Neuronal stem cell (in vitro differentiated cells): Measurements from ENCODE around the gene PRR14.
"Not testable (repeated sequence)": the region's sequence is repeated elsewhere in the genome, so short reads cannot be mapped to it uniquely, and the experiment has no call there.

Experiments used
- DNase-seq: peaks from one replicate; pipeline ENCODE4 v3.0.0-alpha.2; 2013; ENCODE audit warnings: low spot score
- H2AFZ ChIP-seq: one replicate; pipeline ENCODE4 v1.6.1; 2013; ENCODE audit warnings: mild to moderate bottlenecking, low read length, inconsistent platforms
- H2AK5ac ChIP-seq: 2 replicates; pipeline ENCODE4 v1.6.1; 2013; ENCODE audit warnings: low read depth, mild to moderate bottlenecking, inconsistent platforms, low read length, moderate library complexity, mixed read lengths
- H2BK120ac ChIP-seq: 2 replicates; pipeline ENCODE4 v1.6.1; 2013; ENCODE audit warnings: low read depth, mild to moderate bottlenecking, inconsistent platforms, low read length, moderate library complexity, mixed read lengths
- H2BK12ac ChIP-seq: one replicate; pipeline ENCODE4 v1.6.1; 2013; ENCODE audit warnings: low read length, inconsistent platforms
- H2BK15ac ChIP-seq: 2 replicates; pipeline ENCODE4 v1.6.1; 2013; ENCODE audit warnings: mild to moderate bottlenecking, low read length, inconsistent platforms, mixed read lengths
- H2BK5ac ChIP-seq: one replicate; pipeline ENCODE4 v1.6.1; 2013; ENCODE audit warnings: inconsistent platforms, mild to moderate bottlenecking, low read length, moderate library complexity
- H3K14ac ChIP-seq: one replicate; pipeline ENCODE4 v1.6.1; 2013; ENCODE audit warnings: low read length, inconsistent platforms
- H3K18ac ChIP-seq: 2 replicates; pipeline ENCODE4 v1.6.1; 2013; ENCODE audit warnings: low read length, inconsistent platforms
- H3K23ac ChIP-seq: 2 replicates; pipeline ENCODE4 v1.6.1; 2013; ENCODE audit warnings: low read depth, mild to moderate bottlenecking, mixed read lengths, low read length, inconsistent platforms; ENCODE audit not compliant: poor library complexity
- H3K27ac ChIP-seq: replicated peaks from 3 replicates; pipeline ENCODE4 v1.5.1; 2013; ENCODE audit warnings: low read length, inconsistent platforms
- H3K27me3 ChIP-seq, 3 experiments: 2 replicates each; pipeline ENCODE4 v1.6.1; 2013; ENCODE audit warnings: low read length in 3 of 3, mild to moderate bottlenecking in 2 of 3, inconsistent platforms in 1 of 3, low read depth in 1 of 3, mixed read lengths in 1 of 3, moderate library complexity in 1 of 3; ENCODE audit not compliant: control insufficient read depth in 3 of 3, insufficient read depth in 3 of 3
- H3K36me3 ChIP-seq, 2 donors: replicated peaks in 1 of 2; 2 replicates each; pipeline ENCODE4 v1.6.1; 2013; ENCODE audit warnings: low read length in 2 of 2; ENCODE audit not compliant: control insufficient read depth in 2 of 2, insufficient read depth in 2 of 2
- H3K4ac ChIP-seq: 2 replicates; pipeline ENCODE4 v1.6.1; 2013; ENCODE audit warnings: inconsistent platforms, mild to moderate bottlenecking, low read length, moderate library complexity
- H3K4me1 ChIP-seq, 2 donors: 1 replicate in 1 of 2; 2 replicates in 1 of 2; pipeline ENCODE4 v1.6.1; 2013; ENCODE audit warnings: low read length in 2 of 2, low read depth in 1 of 2; ENCODE audit not compliant: control insufficient read depth in 2 of 2, insufficient read depth in 1 of 2
- H3K4me2 ChIP-seq: one replicate; pipeline ENCODE4 v1.6.1; 2013; ENCODE audit warnings: mild to moderate bottlenecking, low read length, inconsistent platforms; ENCODE audit not compliant: insufficient read depth, poor library complexity, severe bottlenecking
- H3K4me3 ChIP-seq, 2 donors: 2 replicates each; pipeline ENCODE4 v1.5.1; 2013; ENCODE audit warnings: low read length in 2 of 2, mild to moderate bottlenecking in 2 of 2, inconsistent platforms in 1 of 2, moderate library complexity in 1 of 2
- H3K79me1 ChIP-seq: one replicate; pipeline ENCODE4 v1.6.1; 2013; ENCODE audit warnings: low read depth, mild to moderate bottlenecking, inconsistent platforms, low read length, moderate library complexity
- H3K9ac ChIP-seq: one replicate; pipeline ENCODE4 v1.6.1; 2013; ENCODE audit warnings: mild to moderate bottlenecking, low read depth, low read length, inconsistent platforms; ENCODE audit not compliant: poor library complexity
- H3K9me3 ChIP-seq, 2 donors: replicated peaks in 1 of 2; 2 replicates each; pipeline versions ENCODE3 to v1.6.1; 2013; ENCODE audit warnings: low read length in 2 of 2, mild to moderate bottlenecking in 2 of 2, inconsistent platforms in 1 of 2, low read depth in 1 of 2, mixed read lengths in 1 of 2, moderate library complexity in 1 of 2; ENCODE audit not compliant: control insufficient read depth in 2 of 2, insufficient read depth in 1 of 2
- H4K8ac ChIP-seq: one replicate; pipeline ENCODE4 v1.6.1; 2013; ENCODE audit warnings: low read depth, mild to moderate bottlenecking, inconsistent platforms, low read length, moderate library complexity
- H4K91ac ChIP-seq: one replicate; pipeline ENCODE4 v1.6.1; 2013; ENCODE audit warnings: low read length, low read depth, mild to moderate bottlenecking, inconsistent platforms; ENCODE audit not compliant: poor library complexity
- WGBS, 2 donors: extraction: QIAGEN DNeasy Blood & Tissue Kit; methylation state at CpG; one replicate each; pipeline ENCODE4 v1.1.7; 2013; ENCODE audit warnings: missing lambda C conversion rate in 2 of 2, mixed read lengths in 1 of 2; ENCODE audit not compliant: insufficient read length in 2 of 2, insufficient replicate concordance in 1 of 2; ENCODE audit errors: extremely low coverage in 2 of 2; 5-methylcytosine and 5-hydroxymethylcytosine counted together

PRR14 gene

DNA sequence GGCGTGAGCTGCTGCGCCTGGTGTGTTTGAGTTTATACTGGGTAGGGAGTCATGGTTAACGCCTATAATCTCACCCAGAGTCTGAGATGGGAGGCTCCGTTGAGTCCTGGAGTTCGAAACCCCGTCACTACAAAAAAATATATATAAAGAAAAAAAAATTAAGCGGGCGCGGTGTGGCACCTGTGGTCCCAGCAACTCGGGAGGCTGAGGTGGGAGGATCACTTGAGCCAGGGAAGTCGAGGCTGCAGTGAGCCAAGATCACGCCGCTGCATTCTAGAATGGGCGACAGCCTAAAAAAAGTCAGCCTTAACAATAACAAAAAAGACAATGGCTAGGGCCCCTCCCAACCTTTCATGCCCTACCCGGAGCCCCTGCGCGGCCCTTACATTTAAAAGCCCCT, 17.2 kb upstream of the PRR14 start:
- DNase-seq, result no peak
- Histone ChIP-seq H3K4me2 (peak overlapping the region; percentile 69), H3K9me3 (no peaks in the 10 kb centered on the region), H2BK120ac (no peak overlapping the region), H2AK5ac (no peak overlapping the region), H3K4me3 (peak overlapping the region in 1 of 2 donors; percentile 89), H3K27me3 (no peaks in the 10 kb centered on the region), H2BK5ac (no peak overlapping the region), H3K9ac (no peak overlapping the region), H3K4me1 (no peaks in the 10 kb centered on the region), H4K91ac (no peak overlapping the region), H2BK15ac (no peak overlapping the region), H3K18ac (peak overlapping the region; percentile 64), H3K27ac (peak overlapping the region; percentile 74), H2AFZ (peak overlapping the region; percentile 95), H3K79me1 (peaks cover 6% of the 10 kb centered on the region), H2BK12ac (no peak overlapping the region), H3K4ac (no peak overlapping the region), H3K14ac (no peak overlapping the region), H3K23ac (no peak overlapping the region), H4K8ac (no peak overlapping the region), H3K36me3 (no peaks in the 10 kb centered on the region)
- WGBS, 2 donors, result no CpG with 5 or more reads among the region's 17 CpGs

DNA sequence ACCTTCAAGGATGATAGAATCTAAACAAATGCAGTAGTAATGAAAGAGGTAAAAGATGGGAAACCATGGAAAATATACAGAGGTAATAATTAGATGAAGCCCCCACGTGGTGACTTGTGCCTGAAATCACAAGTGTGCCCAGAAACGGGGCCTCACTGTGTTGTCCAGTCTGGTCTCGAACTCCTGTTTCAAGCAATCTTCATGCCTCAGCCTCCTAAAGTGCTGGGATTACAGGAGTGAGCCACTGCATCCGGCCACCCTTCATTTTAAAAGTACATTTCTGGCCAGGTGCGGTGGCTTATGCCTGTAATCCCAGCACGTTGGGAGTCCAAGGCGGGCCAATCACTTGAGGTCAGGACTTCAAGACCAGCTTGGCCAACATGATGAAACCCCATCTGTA, 14.2 kb upstream of the PRR14 start:
- no peaks in the 10 kb centered on the region for H3K9me3 ChIP-seq
- no peaks in the 10 kb centered on the region for H3K36me3 ChIP-seq
- no peak overlapping the region for H3K23ac ChIP-seq
- H2AFZ ChIP-seq, result no peak overlapping the region
- H2BK15ac ChIP-seq, result no peak overlapping the region
- H3K4ac ChIP-seq, result no peak overlapping the region
- H3K79me1 ChIP-seq, result peaks cover 6% of the 10 kb centered on the region
- H3K4me1 ChIP-seq, result no peaks in the 10 kb centered on the region
- no peak overlapping the region for H3K4me3 ChIP-seq
- H3K27ac ChIP-seq, result no peak overlapping the region
- no peak overlapping the region for H3K18ac ChIP-seq
- no peak overlapping the region for H4K8ac ChIP-seq
- no peak overlapping the region for H3K14ac ChIP-seq
- no CpG with 5 or more reads among the region's 7 CpGs for WGBS, 2 donors
- no peak overlapping the region for H2BK5ac ChIP-seq
- no peak overlapping the region for H4K91ac ChIP-seq
- no peaks in the 10 kb centered on the region for H3K27me3 ChIP-seq
- no peak for DNase-seq
- H2BK12ac ChIP-seq, result no peak overlapping the region
- H3K4me2 ChIP-seq, result no peak overlapping the region
- H3K9ac ChIP-seq, result no peak overlapping the region
- H2BK120ac ChIP-seq, result no peak overlapping the region
- no peak overlapping the region for H2AK5ac ChIP-seq

DNA sequence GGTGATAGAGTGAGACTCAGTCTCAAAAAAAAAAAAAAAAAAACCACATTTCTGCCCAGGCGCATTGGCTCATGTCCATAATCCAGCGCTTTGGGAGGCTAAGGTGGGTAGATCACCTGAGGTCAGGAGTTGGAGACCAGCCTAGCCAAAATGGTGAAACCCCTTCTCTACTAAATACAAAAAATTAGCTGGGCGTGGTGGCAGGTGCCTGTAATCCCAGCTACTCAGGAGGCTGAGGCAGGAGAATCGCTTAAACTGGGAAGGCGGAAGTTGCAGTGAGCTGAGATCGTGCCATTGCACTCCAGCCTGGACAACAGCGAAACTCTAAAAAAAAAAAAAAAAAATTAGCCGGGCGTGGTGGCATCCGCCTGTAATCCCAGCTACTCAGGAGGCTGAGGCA, 13.6 kb upstream of the PRR14 start:
- H3K4ac ChIP-seq, H2BK12ac ChIP-seq, H2BK120ac ChIP-seq, H3K27me3 ChIP-seq, H3K4me1 ChIP-seq, H3K27ac ChIP-seq, H3K9ac ChIP-seq, H3K4me2 ChIP-seq, H3K14ac ChIP-seq, H3K9me3 ChIP-seq, H2AK5ac ChIP-seq, H3K4me3 ChIP-seq, H2AFZ ChIP-seq, H2BK5ac ChIP-seq, H4K91ac ChIP-seq, H3K79me1 ChIP-seq, H3K18ac ChIP-seq, H2BK15ac ChIP-seq, DNase-seq, H4K8ac ChIP-seq, H3K36me3 ChIP-seq, H3K23ac ChIP-seq: not testable (repeated sequence)
- WGBS, 2 donors, result no CpG with 5 or more reads among the region's 10 CpGs

DNA sequence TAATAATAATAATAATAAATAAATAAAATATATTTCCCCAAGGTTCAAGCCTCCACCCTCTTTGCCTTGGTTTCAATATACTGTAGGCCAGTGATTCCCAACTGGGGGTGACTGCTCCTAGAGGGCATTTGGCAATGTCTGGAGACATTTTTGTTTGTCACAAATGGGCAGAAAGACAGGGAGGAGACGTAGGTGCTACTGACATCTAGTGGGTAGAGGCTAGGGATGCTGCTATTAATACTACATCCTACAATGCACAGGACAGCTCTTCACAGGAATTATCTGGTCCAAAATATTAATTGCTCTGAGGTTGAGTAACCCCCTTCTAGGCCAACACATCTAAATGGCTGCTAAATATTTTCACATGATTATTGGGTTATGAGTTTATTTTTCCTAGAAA, 12.8 kb upstream of the PRR14 start:
- H3K27me3 ChIP-seq, result no peaks in the 10 kb centered on the region
- no peak overlapping the region for H3K4me2 ChIP-seq
- no peak overlapping the region for H3K18ac ChIP-seq
- H3K4me1 ChIP-seq, result no peaks in the 10 kb centered on the region
- H3K9me3 ChIP-seq, result no peaks in the 10 kb centered on the region
- no peak overlapping the region for H2AFZ ChIP-seq
- no peak overlapping the region for H3K27ac ChIP-seq
- no peak overlapping the region for H2BK12ac ChIP-seq
- no peak overlapping the region for H3K23ac ChIP-seq
- H3K14ac ChIP-seq, result no peak overlapping the region
- no peak overlapping the region for H4K8ac ChIP-seq
- peaks cover 6% of the 10 kb centered on the region for H3K79me1 ChIP-seq
- H3K4me3 ChIP-seq, result no peak overlapping the region
- no peak overlapping the region for H3K9ac ChIP-seq
- H3K36me3 ChIP-seq, result no peaks in the 10 kb centered on the region
- no peak for DNase-seq
- H2BK120ac ChIP-seq, result no peak overlapping the region
- H2AK5ac ChIP-seq, result no peak overlapping the region
- no peak overlapping the region for H3K4ac ChIP-seq
- no CpG with 5 or more reads among the region's 1 CpG for WGBS, 2 donors
- no peak overlapping the region for H2BK5ac ChIP-seq
- no peak overlapping the region for H4K91ac ChIP-seq
- H2BK15ac ChIP-seq, result no peak overlapping the region
